GM19438 (cell line): ENCODE results near the gene AMY2B.
"Not testable (repeated sequence)": the region's sequence is repeated elsewhere in the genome, so short reads cannot be mapped to it uniquely, and the experiment has no call there.

Experiments used
- ATAC-seq: cut with Tn5 transposase; IDR thresholded peaks from one replicate; pipeline ENCODE4 v1.9.1; 2021; ENCODE audit warnings: low read depth; ENCODE audit not compliant: unreplicated experiment

Gene AMY2B

GRCh38 chr1:103616362-103616761 lies 45.0 kb downstream of the AMY2B start:
- ATAC-seq = no peak

GRCh38 chr1:103616994-103617477 lies 45.6 kb downstream of the AMY2B start, which contains the start of gene AMY2A:
Gene AMY2A (plus strand): TSS chr1:103617427. CDS start chr1:103617441, 14 bp downstream.
- ATAC-seq = not testable (repeated sequence)

- not testable (repeated sequence) for ATAC-seq
These were observed 56.0 kb downstream of the AMY2B start for GRCh38 chr1:103627436-103627835.
